Stimulated activated CD4-positive, alpha-beta T cell treated with anti-CD3 and anti-CD28 coated beads, Interleukin-2, amount 100 ng/mL, for 4 hours (primary cell): ENCODE measurements around the gene FAM9C.
"Not testable (repeated sequence)": the region's sequence is repeated elsewhere in the genome, so short reads cannot be mapped to it uniquely, and the experiment has no call there.

Source experiments
- DNase-seq: peaks from one replicate; pipeline ENCODE4 v3.0.0-alpha.2; 2020; ENCODE audit warnings: low read depth

FAM9C gene

GRCh38 chrX:13043138-13043537, 1.3 kb downstream of the FAM9C start:
- no peak for DNase-seq

GRCh38 chrX:13036896-13037295, 7.5 kb downstream of the FAM9C start:
- no peak for DNase-seq

- no peak for DNase-seq
Measured at GRCh38 chrX:13033193-13033592, 11.2 kb downstream of the FAM9C start.

- no peak for DNase-seq
Measured at GRCh38 chrX:13029887-13030771, 14.3 kb downstream of the FAM9C start.

GRCh38 chrX:13029637-13029886, 14.9 kb downstream of the FAM9C start:
- DNase-seq: no peak

- DNase-seq: no peak
Measured at GRCh38 chrX:13028871-13029636, 15.4 kb downstream of the FAM9C start.

- no peak for DNase-seq
Measured at GRCh38 chrX:13026877-13027652, 17.4 kb downstream of the FAM9C start.

GRCh38 chrX:13024986-13025385, 19.4 kb downstream of the FAM9C start:
- DNase-seq: no peak

GRCh38 chrX:13023979-13024378, 20.4 kb downstream of the FAM9C start:
- DNase-seq: no peak

- no peak for DNase-seq
Measured at GRCh38 chrX:13023567-13023966, 20.9 kb downstream of the FAM9C start.

- DNase-seq: no peak
Measured at GRCh38 chrX:13022926-13023325, 21.5 kb downstream of the FAM9C start.

GRCh38 chrX:13016731-13017130, 27.7 kb downstream of the FAM9C start:
- not testable (repeated sequence) for DNase-seq

GRCh38 chrX:13015536-13016236, 28.7 kb downstream of the FAM9C start:
- DNase-seq: no peak

- DNase-seq: no peak
Measured at GRCh38 chrX:13014111-13015096, 30.0 kb downstream of the FAM9C start.

- DNase-seq: no peak
Measured at GRCh38 chrX:13013363-13014110, 30.9 kb downstream of the FAM9C start.

- DNase-seq: no peak
Measured at GRCh38 chrX:13010546-13010945, 33.9 kb downstream of the FAM9C start.

GRCh38 chrX:13009844-13010243, 34.6 kb downstream of the FAM9C start:
- no peak for DNase-seq

- DNase-seq: no peak
Measured at GRCh38 chrX:13009273-13009672, 35.1 kb downstream of the FAM9C start.

GRCh38 chrX:13008851-13009250, 35.6 kb downstream of the FAM9C start:
- no peak for DNase-seq

- no peak for DNase-seq
Measured at GRCh38 chrX:13008189-13008533, 36.3 kb downstream of the FAM9C start.
